ENCODE measurements around the gene GHRHR.

GHRHR gene

DNA sequence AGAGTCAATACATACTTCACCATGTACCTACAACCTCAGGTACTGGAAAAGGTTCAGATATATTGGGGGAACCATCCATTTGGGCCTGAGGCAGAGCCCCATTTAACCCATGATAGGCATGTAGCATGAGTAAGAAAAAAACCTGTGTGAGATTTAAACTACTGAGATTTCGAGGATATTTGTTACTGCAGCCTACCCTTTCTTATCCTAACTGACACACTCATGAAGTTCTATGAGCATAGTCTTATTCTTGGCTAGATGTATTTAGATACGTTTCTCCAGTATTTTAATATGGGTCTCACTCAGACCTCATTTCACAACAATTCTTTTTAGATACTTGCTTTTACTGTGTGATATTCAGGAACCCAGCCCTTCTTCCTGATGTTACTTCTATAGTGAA, 39.3 kb downstream of the GHRHR start:
- DNase-seq (ENCODE audit: low read depth, low spot score) = no peak

DNA sequence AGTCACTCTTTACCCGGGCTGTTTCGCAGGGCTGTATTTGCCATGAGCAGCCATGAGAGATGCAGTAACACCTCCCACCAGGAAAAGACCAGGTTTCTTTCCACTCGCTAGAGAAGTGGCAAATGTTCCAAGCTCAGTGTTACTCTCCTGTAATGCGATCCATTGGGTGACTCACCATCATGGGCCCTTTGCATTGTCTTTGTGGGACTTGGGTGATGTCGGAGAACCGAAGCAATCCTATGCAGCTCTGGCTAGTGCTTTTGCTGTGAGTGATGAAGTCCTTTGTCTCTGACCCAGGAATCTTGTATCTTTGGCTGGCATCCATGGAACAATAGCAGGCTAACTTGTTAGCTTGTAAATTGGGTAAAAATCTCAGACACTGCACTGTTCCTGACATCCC, 40.0 kb downstream of the GHRHR start:
- DNase-seq (ENCODE audit: low read depth, low spot score) = no peak

DNA sequence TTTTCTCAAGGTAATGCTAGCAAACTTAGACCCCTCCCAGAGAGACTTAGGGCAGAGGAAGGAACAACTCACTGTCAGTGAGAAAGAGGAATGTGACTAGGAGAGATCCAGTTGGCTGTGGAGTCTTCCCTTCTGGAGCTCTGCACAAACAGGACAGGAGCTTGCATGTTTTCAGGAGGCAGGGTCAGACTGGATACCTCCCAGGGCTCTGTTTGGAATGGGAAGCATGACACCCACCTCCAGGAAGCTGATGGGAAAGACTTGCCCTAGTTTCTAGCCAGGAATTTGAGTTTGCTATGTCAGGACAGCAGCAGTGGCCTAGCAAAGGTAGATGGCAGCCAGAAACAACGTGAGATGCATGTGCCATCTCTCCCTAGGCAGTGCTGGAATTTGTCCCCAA, 40.6 kb downstream of the GHRHR start:
- DNase-seq (ENCODE audit: low read depth, low spot score) = no peak

DNA sequence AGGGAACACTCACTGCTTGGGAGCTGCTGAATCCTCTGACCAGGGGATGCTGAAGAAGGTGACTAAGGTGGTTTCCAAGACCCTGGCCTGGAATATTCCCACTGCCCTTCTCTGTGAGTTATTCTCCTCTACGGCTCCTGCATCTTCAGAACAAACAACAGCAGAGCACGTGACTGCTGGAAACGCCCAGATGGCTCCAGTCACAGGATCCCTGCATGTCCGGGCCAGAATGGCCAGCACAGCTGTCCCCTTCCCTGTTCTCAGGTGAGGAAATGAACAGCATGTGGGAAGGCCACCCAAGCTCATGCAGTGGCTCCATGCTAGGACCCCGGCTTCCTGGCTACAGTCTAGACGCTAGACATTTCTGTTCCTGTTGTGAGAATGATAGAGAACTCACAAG, 43.1 kb downstream of the GHRHR start:
- DNase-seq (ENCODE audit: low read depth, low spot score) = no peak

DNA sequence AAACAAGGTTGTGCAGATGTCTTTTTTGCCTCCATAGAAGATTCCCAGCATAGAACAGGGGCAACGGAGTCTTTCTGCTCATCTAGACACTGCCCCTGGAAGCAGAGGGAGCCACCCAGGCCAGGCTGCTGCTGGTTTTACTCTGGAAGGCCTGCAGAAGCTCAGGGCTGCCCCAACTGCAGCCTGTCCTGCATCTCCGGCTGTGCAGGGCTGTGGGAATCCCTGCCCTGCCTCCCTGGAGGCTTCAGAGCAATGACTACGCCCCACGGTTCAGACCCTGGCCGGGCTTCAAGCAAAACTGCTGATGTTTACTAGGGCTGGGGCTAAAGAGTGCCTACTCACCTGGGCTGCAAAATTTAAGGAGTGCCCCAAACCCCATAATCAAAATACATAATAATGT, 43.9 kb downstream of the GHRHR start:
- DNase-seq (ENCODE audit: low read depth, low spot score) = no peak

DNA sequence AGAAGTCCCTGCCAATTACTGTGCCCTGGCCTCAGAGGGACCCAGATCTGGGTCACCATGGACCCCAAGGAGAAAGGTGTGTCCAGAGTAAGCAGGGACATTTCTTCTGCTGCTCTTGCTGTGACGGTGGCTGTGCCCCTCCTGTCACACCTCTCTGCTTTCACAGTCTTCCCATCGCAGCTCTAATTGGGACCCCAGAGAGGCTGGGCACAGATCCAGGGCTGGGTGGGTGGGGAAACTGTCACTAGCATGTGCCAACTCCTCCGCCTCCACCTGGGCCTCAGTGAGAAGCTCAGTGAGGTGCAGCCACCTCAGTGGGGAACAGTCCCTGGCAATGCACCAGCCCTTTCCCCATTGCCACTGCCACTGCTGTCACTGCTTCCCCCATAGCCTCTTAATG, 51.1 kb downstream of the GHRHR start:
- no peak for DNase-seq (ENCODE audit: low read depth, low spot score)

DNA sequence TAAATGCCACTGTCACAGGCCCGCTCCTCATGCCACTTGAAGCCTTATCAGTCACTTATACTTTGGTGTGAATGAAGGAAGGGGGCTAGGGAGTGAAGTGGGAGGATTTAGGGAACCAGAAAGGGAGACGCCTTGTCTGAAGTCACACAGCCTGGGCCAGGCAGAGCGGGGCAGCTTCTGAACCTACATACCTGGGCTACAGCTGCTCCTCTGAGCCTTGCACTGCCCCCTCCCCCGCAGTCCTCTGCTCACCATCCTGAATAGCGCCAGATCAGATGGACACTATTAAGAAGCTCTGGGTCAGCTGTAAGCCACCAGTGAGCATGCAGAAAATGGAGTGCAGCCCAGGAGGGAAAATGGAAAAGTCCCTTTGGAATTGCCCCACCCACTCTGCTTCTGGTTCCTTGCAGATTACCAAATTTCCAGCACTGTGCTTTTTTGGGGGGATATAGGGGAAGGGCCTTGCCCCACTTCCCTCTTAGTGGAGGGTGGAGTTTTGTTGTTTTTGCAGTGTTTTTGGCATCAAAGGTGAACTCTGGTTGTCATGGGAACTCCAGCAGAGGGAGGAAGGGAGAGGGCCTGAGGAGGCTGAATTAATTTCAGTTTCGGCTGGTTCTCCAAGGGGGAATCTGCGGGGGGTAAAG, 53.4 kb downstream of the GHRHR start:
- no peak for DNase-seq (ENCODE audit: low read depth, low spot score)

DNA sequence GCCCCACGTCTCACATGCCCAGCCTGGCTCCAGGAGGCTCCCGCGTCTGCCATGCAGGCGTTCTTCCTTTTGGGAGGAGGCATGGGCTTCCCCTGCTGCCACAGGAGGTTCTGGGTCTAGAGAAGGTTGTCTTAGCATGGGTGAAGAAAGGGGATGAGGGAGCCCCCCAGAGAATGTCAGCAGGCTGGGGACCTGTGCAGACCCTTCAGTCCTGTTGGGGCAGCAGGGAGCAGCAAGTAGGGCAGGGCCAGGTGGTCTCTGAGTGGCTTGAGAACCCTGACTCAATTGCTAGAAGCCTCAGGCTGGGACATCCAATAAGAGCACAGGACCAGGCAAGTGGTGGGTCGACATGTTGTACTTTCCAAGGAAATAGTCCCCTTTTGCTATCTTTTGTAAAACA, 54.0 kb downstream of the GHRHR start:
- DNase-seq (ENCODE audit: low read depth, low spot score) = no peak

DNA sequence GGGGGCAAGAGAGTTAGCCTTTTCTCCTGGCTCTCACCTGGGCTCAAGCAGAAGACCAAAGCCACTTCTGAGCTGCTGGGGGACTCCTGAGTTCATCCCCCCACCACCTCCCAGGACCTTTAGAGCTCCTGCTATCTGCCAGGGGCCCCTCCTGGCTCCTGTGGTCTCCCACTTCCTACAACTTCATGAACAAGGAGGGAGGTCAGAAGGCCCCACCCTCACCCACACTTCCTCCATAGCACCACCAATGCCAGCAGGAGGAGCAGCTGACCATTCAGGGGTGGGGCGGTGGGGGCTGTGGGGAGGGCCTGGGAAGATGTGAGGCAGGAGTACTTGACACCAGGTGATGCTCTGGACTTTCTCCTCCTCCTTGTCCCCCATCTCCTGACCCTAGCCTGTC, 55.8 kb downstream of the GHRHR start:
- DNase-seq (ENCODE audit: low read depth, low spot score) = no peak

DNA sequence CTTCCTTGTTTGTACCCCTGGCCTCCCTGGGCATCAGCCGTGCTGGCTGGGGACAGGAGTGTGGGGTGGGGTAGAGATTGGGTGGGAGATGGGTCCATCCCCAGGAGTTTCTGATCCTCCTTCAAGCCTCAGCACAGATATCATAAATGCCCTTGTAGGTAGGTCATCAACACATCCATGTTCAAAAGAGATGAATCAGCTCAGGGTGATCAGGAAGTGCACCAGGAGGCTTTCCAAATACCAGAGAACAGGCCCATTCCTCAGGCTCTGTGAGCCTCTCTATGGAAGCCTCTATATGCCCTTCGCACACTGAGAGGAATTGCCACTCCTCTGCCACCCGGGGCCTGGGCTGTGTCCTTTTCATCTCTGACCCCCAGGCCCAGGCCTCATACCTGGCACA, 56.4 kb downstream of the GHRHR start:
- no peak for DNase-seq (ENCODE audit: low read depth, low spot score)

DNA sequence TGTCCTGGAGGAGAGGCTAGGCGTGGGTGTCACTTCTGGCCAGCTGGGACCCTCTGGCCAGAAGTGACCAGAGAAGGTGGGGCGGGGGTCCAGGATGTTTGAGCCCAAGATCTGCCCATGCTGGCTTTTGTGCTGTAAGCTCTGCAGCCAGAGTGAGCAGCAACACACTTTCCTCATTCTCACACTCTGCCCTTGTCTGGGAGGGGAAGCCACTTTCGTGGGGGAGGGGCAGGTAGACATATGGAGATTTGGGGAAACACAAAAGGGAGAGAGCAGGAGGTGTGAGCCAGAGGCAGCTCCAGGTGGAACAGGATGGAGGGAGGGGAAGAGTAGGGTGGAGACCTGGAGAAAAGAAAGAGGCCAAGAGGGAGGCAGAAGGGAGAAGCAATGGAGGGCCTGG, 56.9 kb downstream of the GHRHR start:
- DNase-seq (ENCODE audit: low read depth, low spot score) = no peak

DNA sequence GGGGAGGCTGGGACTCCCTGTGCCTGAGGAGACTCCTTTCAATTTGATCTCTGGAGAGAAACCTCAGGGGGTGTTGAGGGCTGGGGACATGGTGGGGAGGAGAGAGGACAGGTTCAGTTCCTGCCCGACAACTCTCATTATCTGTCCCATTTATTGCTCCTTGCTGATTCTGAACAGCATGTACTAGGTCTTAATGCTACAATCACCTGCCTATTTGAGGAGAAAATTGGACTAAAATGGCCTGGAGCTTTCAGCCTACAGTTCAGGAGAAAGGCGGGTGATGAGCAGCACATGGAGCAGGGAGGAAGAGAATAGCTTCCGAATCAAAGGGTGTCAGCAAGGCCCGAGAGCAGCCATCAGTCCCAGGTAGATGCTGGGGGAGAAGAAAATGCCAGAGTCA, 58.4 kb downstream of the GHRHR start:
- DNase-seq (ENCODE audit: low read depth, low spot score) = no peak

DNA sequence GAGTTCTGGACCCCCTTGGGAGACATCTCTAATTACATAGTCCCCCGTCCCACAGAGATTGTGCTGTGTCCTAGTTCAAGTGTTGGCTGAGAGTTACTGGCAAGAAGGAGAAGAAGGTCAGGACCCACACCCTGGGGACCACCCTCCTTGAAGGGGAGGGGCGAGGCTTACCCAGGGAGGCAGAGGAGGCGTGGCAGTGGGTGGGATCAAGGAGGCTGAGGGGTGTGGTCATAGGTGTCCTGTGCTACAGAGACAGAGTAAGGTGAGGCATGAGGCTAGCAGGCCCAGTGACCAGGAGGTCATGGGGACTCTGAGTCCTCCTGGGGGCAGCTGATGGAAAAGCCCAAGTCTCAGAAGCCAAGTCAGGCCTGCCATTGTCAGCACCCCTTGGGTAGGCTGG, 59.0 kb downstream of the GHRHR start:
- no peak for DNase-seq (ENCODE audit: low read depth, low spot score)

DNA sequence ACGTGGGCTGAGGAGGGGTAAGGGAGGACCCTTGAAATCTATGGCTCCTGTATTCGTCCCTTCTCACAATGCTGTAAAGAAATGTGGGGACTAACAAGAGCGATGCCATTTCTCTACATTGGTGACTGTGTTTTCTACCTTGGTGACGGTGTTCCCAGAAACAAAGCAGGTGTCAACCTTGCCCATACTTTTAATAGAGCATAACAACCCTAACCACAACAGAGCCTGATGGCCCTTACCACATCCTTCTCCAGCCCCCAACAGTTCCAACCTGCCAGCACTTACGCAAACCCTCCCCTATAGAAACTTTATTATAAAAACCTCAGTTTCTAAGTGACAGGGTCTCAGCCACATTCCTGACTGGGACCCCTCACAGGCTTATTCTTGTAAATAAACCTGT, 60.1 kb downstream of the GHRHR start:
- DNase-seq (ENCODE audit: low read depth, low spot score) = no peak

DNA sequence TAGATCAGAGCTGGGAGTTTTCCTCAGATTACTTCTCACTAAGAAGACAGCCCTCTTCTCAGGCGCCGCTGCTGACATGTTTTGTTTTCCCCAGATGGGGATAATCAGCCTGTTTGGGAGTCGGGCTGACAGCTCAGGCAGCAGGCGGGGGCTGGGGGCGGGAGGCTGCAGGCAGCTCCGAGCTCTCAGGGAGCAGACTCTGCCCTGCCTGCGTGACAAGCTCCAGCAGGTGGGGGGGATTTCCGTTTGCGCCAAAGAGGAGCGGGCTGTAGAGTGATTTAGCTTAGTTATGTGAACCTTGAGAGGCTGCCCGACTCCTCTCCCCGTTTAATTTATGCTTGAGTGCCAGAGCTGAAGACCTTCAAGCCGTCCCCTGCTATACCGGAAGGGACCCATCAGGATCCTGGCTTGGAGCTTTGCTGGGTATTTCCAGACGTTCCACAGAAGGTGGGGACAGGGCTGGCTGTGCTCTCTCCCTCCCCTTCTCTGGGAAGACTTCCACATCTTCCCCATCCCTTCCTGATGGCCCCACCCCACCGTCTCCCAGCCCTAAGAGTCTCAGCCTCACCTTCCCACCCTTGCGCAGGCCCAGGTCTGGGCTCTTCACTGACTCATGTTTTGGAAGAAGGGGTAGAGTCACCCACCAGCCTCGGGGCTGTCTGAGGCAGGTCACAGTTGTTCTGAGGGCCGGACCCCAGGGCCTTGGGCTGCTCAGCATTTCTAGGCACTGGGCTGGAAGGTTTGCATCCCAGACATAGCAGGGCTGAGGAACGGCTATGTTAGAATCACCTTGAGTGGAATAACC, 63.6 kb downstream of the GHRHR start:
- DNase-seq (ENCODE audit: low read depth, low spot score) = no peak

DNA sequence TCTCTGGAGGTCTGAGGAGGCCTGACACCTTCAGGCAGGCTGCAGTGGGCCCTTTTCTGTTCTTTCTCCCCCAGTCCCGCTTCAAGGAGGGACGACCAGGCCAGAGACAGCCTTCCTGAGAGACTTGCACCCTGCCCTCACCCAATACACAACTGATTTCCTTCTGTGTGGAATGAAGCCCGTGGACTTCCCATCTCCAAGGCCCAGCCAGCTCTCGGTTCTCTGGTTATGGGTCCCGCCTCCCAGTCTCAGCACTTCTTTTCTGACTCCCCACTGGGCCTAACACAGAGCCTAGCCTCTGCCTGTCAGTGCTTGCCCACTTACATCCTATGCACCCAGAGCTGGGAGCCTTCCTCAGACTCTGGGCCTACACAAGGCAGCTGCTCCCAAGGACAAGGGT, 64.3 kb downstream of the GHRHR start:
- no peak for DNase-seq (ENCODE audit: low read depth, low spot score)

DNA sequence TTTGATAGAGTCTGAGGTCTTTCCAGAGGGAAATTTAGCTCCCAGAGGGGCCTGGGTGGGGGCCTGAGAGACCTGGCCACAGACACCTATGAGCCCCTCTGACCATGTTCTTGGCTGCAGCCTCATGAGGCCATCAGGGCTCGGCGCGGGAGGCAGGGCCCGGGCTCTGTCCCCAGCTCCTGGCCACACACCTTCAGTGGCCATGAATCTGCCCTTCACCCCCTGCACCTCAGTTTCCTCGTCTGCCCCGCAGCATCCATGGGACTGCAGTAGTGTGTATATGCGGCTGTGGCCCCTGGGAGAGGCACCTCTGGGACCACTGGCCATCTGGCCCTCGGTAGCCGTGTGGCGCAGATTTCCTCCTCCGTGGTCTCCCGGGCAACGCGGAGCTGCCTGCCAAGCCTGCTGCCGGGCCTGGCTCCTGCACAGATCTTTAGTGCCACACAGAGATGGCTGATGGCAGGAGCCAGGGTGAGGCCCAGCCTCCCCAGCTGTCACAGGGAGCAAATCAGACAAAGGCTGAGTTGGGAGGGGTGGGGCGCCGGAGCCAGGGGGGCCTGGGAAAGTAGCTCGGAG, 64.8 kb downstream of the GHRHR start:
- DNase-seq (ENCODE audit: low read depth, low spot score) = no peak
